T47D (cell line): Measurements from ENCODE around the gene NOL6.
A peak's percentile ranks its signal among the peaks of the same experiment; 100 is the strongest.
"Not testable (repeated sequence)": the region's sequence is repeated elsewhere in the genome, so short reads cannot be mapped to it uniquely, and the experiment has no call there.

Experiments
- DNase-seq, 2 experiments: peaks; one replicate each; pipeline versions ENCODE4 v3.0.0 to v3.0.0-alpha.2; 2011 to 2012; ENCODE audit warnings: low read depth in 1 of 2, low spot score in 1 of 2
- JUND ChIP-seq: IDR thresholded peaks from 2 replicates; pipeline ENCODE4 v1.6.1; 2012; ENCODE audit warnings: low read depth
- in situ Hi-C: cut with HindIII; loops from 2 replicates; pipeline ENCODE4 v1.10.0; 2016; ENCODE audit warnings: low sequenced_read_pairs, low pct_unique_long_range_greater_than_20kb

The NOL6 gene, protein sequence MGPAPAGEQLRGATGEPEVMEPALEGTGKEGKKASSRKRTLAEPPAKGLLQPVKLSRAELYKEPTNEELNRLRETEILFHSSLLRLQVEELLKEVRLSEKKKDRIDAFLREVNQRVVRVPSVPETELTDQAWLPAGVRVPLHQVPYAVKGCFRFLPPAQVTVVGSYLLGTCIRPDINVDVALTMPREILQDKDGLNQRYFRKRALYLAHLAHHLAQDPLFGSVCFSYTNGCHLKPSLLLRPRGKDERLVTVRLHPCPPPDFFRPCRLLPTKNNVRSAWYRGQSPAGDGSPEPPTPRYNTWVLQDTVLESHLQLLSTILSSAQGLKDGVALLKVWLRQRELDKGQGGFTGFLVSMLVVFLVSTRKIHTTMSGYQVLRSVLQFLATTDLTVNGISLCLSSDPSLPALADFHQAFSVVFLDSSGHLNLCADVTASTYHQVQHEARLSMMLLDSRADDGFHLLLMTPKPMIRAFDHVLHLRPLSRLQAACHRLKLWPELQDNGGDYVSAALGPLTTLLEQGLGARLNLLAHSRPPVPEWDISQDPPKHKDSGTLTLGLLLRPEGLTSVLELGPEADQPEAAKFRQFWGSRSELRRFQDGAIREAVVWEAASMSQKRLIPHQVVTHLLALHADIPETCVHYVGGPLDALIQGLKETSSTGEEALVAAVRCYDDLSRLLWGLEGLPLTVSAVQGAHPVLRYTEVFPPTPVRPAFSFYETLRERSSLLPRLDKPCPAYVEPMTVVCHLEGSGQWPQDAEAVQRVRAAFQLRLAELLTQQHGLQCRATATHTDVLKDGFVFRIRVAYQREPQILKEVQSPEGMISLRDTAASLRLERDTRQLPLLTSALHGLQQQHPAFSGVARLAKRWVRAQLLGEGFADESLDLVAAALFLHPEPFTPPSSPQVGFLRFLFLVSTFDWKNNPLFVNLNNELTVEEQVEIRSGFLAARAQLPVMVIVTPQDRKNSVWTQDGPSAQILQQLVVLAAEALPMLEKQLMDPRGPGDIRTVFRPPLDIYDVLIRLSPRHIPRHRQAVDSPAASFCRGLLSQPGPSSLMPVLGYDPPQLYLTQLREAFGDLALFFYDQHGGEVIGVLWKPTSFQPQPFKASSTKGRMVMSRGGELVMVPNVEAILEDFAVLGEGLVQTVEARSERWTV

DNA sequence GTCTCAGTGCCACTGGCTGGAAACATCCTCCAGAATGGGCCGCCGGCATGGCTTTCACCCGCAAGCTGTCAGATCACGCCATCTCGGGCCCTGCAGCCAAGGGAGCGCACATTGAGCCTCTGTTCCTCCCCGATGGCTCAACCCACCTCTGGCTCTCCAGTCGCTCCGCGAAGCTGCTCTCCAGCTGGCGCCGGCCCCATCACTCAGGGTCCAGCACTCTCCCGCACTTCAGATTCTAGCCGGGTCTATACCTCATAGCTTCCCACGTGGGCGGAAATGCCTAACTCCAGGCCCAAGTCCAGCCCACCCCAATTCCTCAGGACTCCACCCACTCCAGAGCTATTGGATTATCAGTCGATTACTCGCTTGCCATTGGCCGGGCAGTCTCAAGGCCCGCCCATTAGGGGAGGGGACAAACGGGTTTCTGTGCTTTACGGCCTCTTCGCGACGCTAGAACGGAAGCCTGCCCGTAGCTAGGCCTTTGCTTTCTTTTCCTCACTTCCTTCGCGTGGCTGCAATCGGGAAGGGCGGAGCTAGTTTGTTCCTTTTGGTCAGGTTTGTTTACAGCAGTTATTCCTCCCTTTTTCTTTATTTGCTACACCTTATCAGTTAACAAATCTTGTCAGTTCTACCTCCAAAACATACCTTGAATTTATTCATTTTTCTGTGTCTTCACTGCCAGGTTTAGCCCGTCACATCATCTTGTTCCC is at the start of gene NOL6:
TSS of gene NOL6 (minus strand) at position 282 of the 710 bp plus-strand sequence. CDS start at position 200, 82 bp downstream.
- DNase-seq = peak; percentile 87 to 99
- in situ Hi-C loops = no loop called here
- no peak for TF ChIP-seq JUND

DNA sequence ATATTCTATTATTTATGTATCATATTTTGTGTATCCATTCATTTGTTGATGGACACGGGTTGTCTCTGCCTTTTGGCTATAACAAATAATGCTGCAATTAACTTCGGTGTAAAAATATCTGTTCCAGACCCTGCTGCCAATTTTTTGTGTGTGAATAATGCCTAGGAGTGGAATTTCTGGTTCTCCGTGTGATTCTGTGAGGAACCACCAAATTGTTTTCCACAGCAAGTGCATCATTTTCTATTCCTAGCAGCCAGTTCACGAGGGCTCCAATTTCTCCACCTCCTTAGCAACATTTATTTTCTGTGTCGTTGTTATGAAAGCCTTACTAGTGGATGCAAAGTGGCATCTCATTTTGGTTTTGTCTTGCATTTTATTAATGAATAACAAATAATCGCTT is 48.1 kb upstream of the NOL6 start:
- in situ Hi-C loops, DNase-seq: not testable (repeated sequence)

DNA sequence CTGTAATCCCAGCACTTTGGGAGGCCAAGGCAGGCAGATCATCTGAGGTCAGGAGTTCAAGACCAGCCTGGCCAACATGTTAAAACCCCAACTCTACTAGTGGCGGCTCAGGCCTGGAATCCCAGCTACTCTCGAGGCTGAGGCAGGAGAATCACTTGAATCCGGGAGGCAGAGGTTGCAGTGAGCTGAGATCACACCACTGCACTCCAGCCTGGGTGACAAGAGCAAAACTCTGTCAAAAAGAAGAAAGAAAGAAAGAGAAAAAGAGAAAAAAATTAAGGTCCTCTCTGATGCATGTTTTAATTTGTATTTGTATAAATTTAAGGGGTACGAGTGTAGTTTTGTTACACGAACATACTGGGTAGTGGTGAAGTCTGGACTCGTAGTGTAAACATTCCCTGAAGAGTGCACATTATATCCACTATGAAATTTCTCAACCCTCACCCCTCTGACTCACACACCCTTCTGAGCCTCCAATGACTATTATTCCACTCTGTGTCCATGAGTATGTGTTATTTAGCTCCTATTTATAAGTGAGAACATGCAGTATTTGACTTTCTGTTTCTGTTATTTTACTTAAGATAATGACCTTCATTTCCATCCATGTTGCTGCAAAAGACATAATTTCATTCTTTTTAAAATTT is 44.3 kb upstream of the NOL6 start:
- DNase-seq, in situ Hi-C loops: not testable (repeated sequence)

DNA sequence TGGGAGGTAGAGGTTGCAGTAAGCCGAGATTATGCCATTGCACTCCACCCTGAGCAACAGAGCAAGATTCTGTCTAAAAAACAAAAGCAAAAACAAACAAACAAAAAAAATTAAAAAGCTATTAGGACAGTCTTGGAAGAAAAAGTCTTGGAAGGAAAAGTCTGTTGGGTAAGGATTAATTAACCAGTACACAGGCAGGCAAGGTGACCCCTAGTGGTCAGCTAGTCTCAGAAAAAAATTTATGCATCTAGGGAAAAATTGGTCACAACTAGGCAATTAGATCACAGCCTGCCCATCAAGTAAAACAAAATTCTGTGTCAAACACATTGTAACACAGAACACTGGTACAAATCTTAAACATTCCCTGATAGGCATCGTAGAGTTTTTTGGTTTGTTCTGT is 43.6 kb upstream of the NOL6 start:
- peak in 1 of 2 experiments; percentile 52 for DNase-seq
- in situ Hi-C loops = no loop called here
- TF ChIP-seq JUND = no peak

DNA sequence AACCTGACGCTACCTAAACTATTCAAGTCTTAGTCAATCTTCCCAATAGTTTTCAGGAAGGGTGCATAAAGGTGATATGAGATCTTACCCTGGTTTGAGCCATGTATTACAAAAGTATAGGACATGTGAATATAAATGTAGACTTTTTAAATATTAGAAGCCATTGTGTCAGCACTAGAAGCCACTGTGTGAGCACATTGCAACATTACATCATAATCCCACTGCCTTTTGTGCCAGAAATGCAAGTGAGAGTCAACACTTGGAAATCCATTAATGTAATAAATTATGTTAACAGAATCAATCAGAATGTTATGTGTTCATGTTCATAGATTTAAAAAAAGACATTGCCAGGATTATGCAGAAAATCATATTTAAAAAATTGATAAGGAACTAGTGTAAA is 42.7 kb upstream of the NOL6 start:
- DNase-seq, in situ Hi-C loops: not testable (repeated sequence)

DNA sequence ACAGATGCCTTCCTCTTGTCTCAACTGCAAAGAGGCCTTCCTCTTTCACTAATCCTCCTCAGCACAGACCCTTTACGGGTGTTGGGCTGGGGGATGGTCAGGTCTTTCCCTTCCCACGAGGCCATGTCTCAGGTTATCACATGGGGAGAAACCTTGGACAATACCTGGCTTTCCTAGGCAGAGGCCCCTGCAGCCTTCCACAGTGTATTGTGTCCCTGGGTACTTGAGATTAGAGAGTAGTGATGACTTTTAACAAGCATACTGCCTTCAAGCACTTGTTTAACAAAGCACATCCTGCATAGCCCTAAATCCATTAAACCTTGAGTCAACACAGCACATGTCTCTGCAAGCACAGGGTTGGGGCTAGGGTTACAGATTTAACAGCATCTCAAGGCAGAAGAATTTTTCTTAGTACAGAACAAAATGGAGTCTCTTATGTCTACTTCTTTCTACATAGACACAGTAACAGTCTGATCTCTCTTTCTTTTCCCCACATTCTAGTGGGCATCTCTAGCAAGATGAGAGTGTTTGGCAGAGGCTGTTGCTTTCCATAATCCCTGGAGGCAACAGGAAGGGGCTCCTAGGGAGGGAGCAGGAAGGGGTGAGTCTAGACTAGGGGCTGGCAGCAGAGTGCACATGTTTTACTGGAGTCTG is 41.7 kb upstream of the NOL6 start:
- in situ Hi-C loops = not testable (repeated sequence)

DNA sequence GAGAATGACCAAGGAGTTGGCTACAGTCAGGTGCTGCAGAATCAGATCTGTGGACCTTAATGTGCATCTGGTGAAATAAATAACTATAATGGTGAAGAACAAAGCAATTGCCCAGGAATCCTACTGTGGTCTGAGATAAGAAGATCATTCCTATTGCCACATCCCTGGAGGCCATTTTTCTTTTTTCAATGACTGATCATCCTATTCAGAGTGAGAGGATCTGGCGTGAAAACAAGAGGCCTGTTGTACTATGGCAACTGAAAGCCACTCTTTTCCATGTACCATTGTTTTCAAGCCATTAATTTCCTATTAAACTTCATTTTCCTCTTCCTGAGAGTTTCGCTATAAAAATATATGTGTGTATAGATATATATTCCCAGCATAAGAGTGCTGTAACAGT is 38.8 kb upstream of the NOL6 start:
- DNase-seq, in situ Hi-C loops: not testable (repeated sequence)

More for the DNA sequence above, 41.7 kb upstream of the NOL6 start:
- DNase-seq = not testable (repeated sequence)

DNA sequence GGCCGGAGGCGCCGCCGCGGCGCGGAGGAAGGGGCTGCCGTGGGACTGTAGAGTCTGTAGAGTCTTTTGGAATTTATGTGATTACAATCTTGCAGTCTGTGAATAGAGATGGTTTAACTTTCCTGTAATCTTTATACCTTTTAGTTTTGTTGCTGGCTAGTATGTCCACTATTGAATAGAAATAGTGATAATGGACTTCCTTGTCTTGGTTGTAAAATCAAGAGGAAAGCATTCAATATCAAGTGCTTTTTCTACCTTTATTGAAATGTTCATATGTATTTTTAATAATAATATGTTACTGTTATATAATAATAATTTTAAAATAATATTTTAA is 37.4 kb upstream of the NOL6 start:
- DNase-seq, in situ Hi-C loops: not testable (repeated sequence)

DNA sequence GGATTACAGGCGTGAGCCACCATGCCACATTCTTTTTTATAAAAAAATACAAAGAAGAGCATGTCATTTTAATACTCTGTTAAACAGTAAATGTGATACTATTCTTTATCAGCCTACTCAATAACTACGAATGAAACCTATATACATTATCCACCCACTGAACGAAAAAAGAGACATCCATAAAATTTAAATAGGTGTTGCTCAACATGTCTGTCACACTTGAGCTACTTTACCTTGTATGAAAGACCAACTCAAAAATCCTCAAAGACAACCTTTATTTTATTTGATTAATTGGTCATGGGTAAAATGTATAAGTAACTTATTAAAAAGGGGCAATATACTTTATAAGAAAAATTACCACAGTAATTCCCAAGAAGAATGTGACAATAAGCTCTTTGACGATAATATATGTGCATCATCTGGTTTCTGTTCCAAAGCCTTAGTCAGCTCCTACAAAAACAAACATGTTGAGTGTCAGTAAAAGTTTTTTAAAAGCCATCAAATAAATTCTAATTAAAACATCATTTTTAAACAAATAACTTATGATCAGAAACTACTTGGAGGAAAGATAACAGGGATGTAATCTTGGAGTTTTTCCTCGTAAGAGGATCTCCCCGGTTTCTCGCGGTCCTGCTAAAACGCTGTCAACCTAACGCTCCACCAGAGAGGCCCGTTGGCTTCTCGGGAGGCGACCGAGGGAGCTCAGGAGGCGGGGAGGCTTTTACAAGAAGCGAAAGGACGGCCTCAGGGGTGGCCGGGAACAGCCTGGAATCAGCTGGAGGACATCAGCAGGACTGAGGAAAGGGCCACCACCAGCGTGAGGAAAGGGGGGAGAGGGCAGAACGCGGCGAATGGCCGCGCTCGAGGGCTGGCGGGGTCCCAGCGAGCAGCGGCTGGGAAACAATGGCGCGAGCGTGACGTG is 36.8 kb upstream of the NOL6 start:
- DNase-seq = peak; percentile 7 to 64
- no peak for TF ChIP-seq JUND
- in situ Hi-C loops = no loop called here

DNA sequence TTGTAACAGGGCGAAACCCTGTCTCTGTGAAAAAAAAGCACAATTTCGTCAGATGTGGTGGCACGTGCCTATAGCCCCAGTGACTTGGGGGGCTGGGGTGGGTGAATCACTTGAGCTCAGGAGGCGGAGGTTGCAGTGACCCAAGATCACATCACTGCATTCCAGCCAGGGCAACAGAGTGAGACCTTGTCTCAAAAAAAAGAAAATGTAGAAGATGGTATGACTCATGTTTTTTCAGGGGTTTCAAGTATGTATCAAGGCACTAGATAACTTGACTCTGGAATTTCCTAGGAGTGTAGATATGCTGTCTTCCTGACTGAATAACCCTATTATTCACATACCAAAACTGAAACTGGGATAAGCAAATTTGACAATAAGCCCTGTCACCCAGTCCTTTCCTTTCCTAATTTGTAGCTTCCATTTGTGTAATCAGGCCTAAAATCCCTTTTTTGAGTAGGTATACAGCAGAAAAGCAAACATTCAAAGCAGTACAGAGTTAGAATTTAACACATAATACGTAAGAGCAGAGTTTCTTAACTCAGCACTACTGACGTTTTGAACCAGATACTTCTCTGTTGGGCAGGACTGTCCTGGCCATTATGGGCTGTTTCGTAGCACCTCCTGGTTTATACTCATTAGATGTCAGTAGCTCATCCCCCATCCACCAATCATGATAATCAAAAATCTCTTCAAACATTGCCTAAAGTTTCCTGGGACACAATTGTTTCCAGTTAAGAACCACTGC is 33.1 kb upstream of the NOL6 start:
- TF ChIP-seq JUND = no peak
- in situ Hi-C loops = no loop called here
- DNase-seq = no peak
